Mesothelial cell of epicardium (in vitro differentiated cells): ENCODE measurements around the gene TRIM66. TPM values are rescaled to one million over a fixed set of nuclear protein-coding genes. Genes with fewer than 3 reads are reported as not detected.

Experiments
- DNase-seq, 2 experiments: peaks; one replicate each; pipeline ENCODE4 v3.0.0; 2021; ENCODE audit warnings: low spot score in 2 of 2; ENCODE audit not compliant: unreplicated experiment in 2 of 2
- H3K27ac Mint-ChIP-seq: 2 replicates; pipeline ENCODE4 v1.8.0; 2021; ENCODE audit warnings: mixed read lengths
- H3K27me3 Mint-ChIP-seq: 2 replicates; pipeline ENCODE4 v1.8.0; 2021; ENCODE audit warnings: low read depth, mixed read lengths
- H3K36me3 Mint-ChIP-seq: 2 replicates; pipeline ENCODE4 v1.8.0; 2021; ENCODE audit warnings: mixed read lengths
- H3K4me1 Mint-ChIP-seq: 2 replicates; pipeline ENCODE4 v1.8.0; 2021; ENCODE audit warnings: mixed read lengths
- H3K4me3 Mint-ChIP-seq: 2 replicates; pipeline ENCODE4 v1.8.0; 2021; ENCODE audit warnings: mild to moderate bottlenecking, moderate library complexity, mixed read lengths
- H3K9me3 Mint-ChIP-seq: 2 replicates; pipeline ENCODE4 v1.8.0; 2021; ENCODE audit warnings: mixed read lengths
- total RNA-seq: library from RNA; stranded (reverse); gene quantifications from 3 replicates; pipeline ENCODE4 v1.2.1, GENCODE V29; 2021
- TF ChIP-seq, protein P1 (sequence below): fragments of 200-600 bp; sonication (generic); IDR thresholded peaks from one replicate; pipeline ENCODE4 v1.5.0; 2021; ENCODE audit warnings: antibody characterized with exemption; ENCODE audit not compliant: unreplicated experiment

TRIM66 gene
- 8.3 to 10.1 TPM (median 8.7 TPM) in 3 replicates for total RNA-seq

- peaks cover 21% of the 10 kb centered on the region for H3K36me3 Mint-ChIP-seq
- H3K4me1 Mint-ChIP-seq: peaks cover 29% of the 10 kb centered on the region
- H3K27me3 Mint-ChIP-seq: no peaks in the 10 kb centered on the region
- TF ChIP-seq, protein P1, sequence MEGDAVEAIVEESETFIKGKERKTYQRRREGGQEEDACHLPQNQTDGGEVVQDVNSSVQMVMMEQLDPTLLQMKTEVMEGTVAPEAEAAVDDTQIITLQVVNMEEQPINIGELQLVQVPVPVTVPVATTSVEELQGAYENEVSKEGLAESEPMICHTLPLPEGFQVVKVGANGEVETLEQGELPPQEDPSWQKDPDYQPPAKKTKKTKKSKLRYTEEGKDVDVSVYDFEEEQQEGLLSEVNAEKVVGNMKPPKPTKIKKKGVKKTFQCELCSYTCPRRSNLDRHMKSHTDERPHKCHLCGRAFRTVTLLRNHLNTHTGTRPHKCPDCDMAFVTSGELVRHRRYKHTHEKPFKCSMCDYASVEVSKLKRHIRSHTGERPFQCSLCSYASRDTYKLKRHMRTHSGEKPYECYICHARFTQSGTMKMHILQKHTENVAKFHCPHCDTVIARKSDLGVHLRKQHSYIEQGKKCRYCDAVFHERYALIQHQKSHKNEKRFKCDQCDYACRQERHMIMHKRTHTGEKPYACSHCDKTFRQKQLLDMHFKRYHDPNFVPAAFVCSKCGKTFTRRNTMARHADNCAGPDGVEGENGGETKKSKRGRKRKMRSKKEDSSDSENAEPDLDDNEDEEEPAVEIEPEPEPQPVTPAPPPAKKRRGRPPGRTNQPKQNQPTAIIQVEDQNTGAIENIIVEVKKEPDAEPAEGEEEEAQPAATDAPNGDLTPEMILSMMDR: no peak
- H3K9me3 Mint-ChIP-seq: peaks cover 5% of the 10 kb centered on the region
- peak within 1 kb of the TSS; percentile 99 for H3K27ac Mint-ChIP-seq
- H3K4me3 Mint-ChIP-seq: peak within 1 kb of the TSS; percentile 97
- peak; percentile 98 to 99 for DNase-seq
Observed at GRCh38 chr11:8682303-8683114, at the start of gene TRIM66, which contains the start of gene RPL27A. Gene TRIM66 (minus strand): TSS chr11:8682665. CDS start chr11:8672274, 10,391 bp downstream. Gene RPL27A (plus strand): TSS chr11:8682792. CDS start chr11:8682814, 22 bp downstream.

GRCh38 chr11:8731647-8732323 lies 49.3 kb upstream of the TRIM66 start:
- no peak for DNase-seq
- no peaks in the 10 kb centered on the region for H3K27me3 Mint-ChIP-seq
- peaks cover 17% of the 10 kb centered on the region for H3K4me1 Mint-ChIP-seq
- H3K9me3 Mint-ChIP-seq: no peaks in the 10 kb centered on the region
- TF ChIP-seq, protein P1: no peak
- peaks cover 8% of the 10 kb centered on the region for H3K36me3 Mint-ChIP-seq
- H3K27ac Mint-ChIP-seq: no peak overlapping the region
- no peak overlapping the region for H3K4me3 Mint-ChIP-seq

- no peaks in the 10 kb centered on the region for H3K27me3 Mint-ChIP-seq
- TF ChIP-seq, protein P1: no peak
- peaks cover 11% of the 10 kb centered on the region for H3K36me3 Mint-ChIP-seq
- peaks cover 17% of the 10 kb centered on the region for H3K4me1 Mint-ChIP-seq
- no peak overlapping the region for H3K4me3 Mint-ChIP-seq
- H3K9me3 Mint-ChIP-seq: no peaks in the 10 kb centered on the region
- DNase-seq: no peak
- H3K27ac Mint-ChIP-seq: no peak overlapping the region
Observed at GRCh38 chr11:8730697-8731020, 48.2 kb upstream of the TRIM66 start.

DNA sequence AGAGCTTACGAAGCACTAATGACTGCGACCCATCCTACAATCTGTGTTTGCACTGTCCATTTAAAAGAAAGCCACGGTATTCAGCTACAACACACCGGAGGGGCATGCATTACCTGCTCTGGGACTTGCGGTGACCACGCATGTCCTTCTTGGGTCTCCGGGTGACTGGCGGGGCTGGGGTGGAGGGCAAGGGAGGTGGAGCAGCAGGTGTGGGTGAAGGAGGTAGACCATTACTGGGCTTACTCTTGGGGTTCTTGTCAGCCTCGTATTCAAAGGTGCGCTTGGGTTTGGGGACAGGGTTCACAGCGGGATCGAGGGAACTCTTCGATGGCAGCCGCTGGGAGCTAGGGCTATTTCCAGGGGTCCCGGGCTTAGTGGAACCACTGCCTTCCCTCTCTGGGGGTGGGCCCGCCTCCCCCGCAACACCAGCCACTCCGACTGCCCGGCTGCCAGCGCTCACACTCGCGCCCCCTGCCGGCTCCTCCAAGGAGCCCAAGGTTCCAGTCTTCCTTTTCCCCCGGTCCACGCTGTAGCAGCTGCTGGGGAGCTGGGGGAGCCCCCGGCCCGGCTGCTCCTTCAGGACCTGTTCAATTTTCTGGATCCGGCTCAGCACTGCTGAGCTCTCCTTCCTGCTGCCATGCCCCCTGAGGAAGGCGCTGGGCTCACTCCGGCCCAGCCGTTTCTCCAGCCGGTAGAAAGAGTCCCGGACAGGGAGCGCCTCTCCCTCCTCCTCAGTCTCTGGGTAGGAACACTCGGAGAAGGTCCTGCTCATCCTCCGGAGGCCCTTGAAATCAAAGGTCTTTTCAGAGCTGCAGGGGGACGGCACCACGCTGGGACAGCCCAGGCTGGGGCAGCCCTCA lies 47.6 kb upstream of the TRIM66 start:
- TF ChIP-seq, protein P1: no peak
- no peak for DNase-seq
- H3K9me3 Mint-ChIP-seq: no peaks in the 10 kb centered on the region
- no peaks in the 10 kb centered on the region for H3K27me3 Mint-ChIP-seq
- H3K4me1 Mint-ChIP-seq: peaks cover 17% of the 10 kb centered on the region
- no peak overlapping the region for H3K4me3 Mint-ChIP-seq
- peaks cover 13% of the 10 kb centered on the region for H3K36me3 Mint-ChIP-seq
- no peak overlapping the region for H3K27ac Mint-ChIP-seq

- no peak for DNase-seq
- Mint-ChIP-seq H3K27me3 (no peaks in the 10 kb centered on the region), H3K27ac (no peak overlapping the region), H3K4me1 (peaks cover 17% of the 10 kb centered on the region), H3K36me3 (peaks cover 17% of the 10 kb centered on the region), H3K4me3 (no peak overlapping the region), H3K9me3 (no peaks in the 10 kb centered on the region)
- TF ChIP-seq, protein P1: no peak
Observed at GRCh38 chr11:8729067-8729466, 46.6 kb upstream of the TRIM66 start.
